SU-DHL-6 (cell line): ENCODE results near the gene TCF12.

Experiments used
- H2AFZ ChIP-seq: fragments of 200-600 bp; sonication (generic); 2 replicates; pipeline ENCODE4 v1.6.1; 2014; ENCODE audit warnings: low read depth, mild to moderate bottlenecking, moderate library complexity, mixed read lengths, antibody characterized with exemption, low read length; ENCODE audit not compliant: severe bottlenecking
- H3F3A ChIP-seq: fragments of 200-600 bp; shearing (Covaris generic); 2 replicates; pipeline ENCODE4 v1.6.0; 2016; ENCODE audit warnings: antibody characterized with exemption, mild to moderate bottlenecking; ENCODE audit not compliant: insufficient read depth
- H3K27ac ChIP-seq: fragments of 200-600 bp; sonication (generic); 2 replicates; pipeline ENCODE4 v1.5.1; 2016; ENCODE audit warnings: low read depth, mild to moderate bottlenecking, low read length, moderate library complexity, mixed read lengths
- H3K27me3 ChIP-seq: fragments of 200-600 bp; sonication (generic), shearing (Covaris generic); 2 replicates; pipeline ENCODE4 v1.6.0; 2014; ENCODE audit warnings: mild to moderate bottlenecking, low read length
- H3K36me3 ChIP-seq: fragments of 200-600 bp; sonication (generic); 2 replicates; pipeline ENCODE4 v1.6.1; 2014; ENCODE audit warnings: mild to moderate bottlenecking, low read length, mixed read lengths
- H3K4me2 ChIP-seq: fragments of 300-600, 200-600 bp; shearing (Covaris generic), sonication (generic); 2 replicates; pipeline ENCODE4 v1.6.0; 2014; ENCODE audit warnings: low read length, low read depth, mild to moderate bottlenecking; ENCODE audit not compliant: poor library complexity, severe bottlenecking
- H3K4me3 ChIP-seq: fragments of 200-600 bp; sonication (generic); 2 replicates; pipeline ENCODE4 v1.5.1; 2014; ENCODE audit warnings: antibody characterized with exemption, low read length, mild to moderate bottlenecking, mixed read lengths; ENCODE audit not compliant: insufficient read depth, poor library complexity, severe bottlenecking
- H3K79me2 ChIP-seq: fragments of 200-600 bp; sonication (generic); 2 replicates; pipeline ENCODE4 v1.6.1; 2014; ENCODE audit warnings: mild to moderate bottlenecking, low read length, moderate library complexity; ENCODE audit not compliant: insufficient read depth
- H3K9ac ChIP-seq: fragments of 200-600 bp; sonication (generic); 2 replicates; pipeline ENCODE4 v1.7.0; 2014; ENCODE audit warnings: mild to moderate bottlenecking, low read length
- H3K9me2 ChIP-seq: fragments of 200-600 bp; sonication (generic); replicated peaks from 2 replicates; pipeline ENCODE4 v1.6.1; 2014; ENCODE audit warnings: low read length; ENCODE audit not compliant: insufficient read depth
- H3K9me3 ChIP-seq: fragments of 200-600 bp; sonication (generic); 2 replicates; pipeline ENCODE4 v1.6.1; 2014; ENCODE audit warnings: low read length, mixed read lengths; ENCODE audit not compliant: insufficient read depth
- H4K20me1 ChIP-seq: fragments of 200-600 bp; sonication (generic); 2 replicates; pipeline ENCODE4 v1.6.1; 2014; ENCODE audit warnings: low read depth, mild to moderate bottlenecking, antibody characterized with exemption, low read length, moderate library complexity, mixed read lengths
- EZH2phosphoT487 ChIP-seq: fragments of 200-600 bp; sonication (generic), shearing (Covaris generic); conservative IDR thresholded peaks from 2 replicates; pipeline ENCODE4 v1.6.1; 2018; ENCODE audit warnings: mild to moderate bottlenecking, antibody characterized with exemption, low read length, moderate library complexity, mixed read lengths
- TF ChIP-seq, protein P1 (sequence below): fragments of 200-600 bp; sonication (generic); IDR thresholded peaks from one replicate; pipeline ENCODE4 v1.5.1; 2017; ENCODE audit warnings: antibody characterized with exemption, mild to moderate bottlenecking, low read length, moderate library complexity; ENCODE audit not compliant: insufficient read depth, poor library complexity, severe bottlenecking

TCF12 gene

DNA sequence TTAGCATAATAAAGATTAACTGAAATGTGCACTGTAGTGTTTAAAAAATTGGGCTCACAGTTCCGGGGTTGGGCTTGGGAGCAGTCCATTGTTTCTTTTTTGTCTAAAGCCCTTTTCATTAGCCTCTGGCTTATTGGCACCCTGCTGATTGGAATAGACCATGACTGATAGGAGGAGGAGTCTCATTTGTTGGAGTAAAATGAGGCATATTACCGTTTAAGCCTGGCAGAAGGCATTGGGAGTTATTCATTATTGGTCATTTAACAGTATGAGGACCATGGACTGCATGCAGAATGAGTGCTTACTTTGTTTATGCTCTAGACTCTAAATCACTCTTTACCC lies 318.8 kb downstream of the TCF12 start:
- Histone ChIP-seq H3K36me3 (peaks cover 9% of the 10 kb centered on the region; the same call in 1 of the 2 replicates), H2AFZ (no peak overlapping the region), H3K27me3 (no peaks in the 10 kb centered on the region), H3K27ac (no peak overlapping the region), H3K9ac (no peak overlapping the region), H3K9me3 (no peaks in the 10 kb centered on the region), H3K4me3 (no peak overlapping the region), H4K20me1 (no peaks in the 10 kb centered on the region), H3F3A (no peaks in the 10 kb centered on the region), H3K4me2 (no peak overlapping the region), H3K79me2 (no peaks in the 10 kb centered on the region), H3K9me2 (no peaks in the 10 kb centered on the region)
- TF ChIP-seq, protein P1, sequence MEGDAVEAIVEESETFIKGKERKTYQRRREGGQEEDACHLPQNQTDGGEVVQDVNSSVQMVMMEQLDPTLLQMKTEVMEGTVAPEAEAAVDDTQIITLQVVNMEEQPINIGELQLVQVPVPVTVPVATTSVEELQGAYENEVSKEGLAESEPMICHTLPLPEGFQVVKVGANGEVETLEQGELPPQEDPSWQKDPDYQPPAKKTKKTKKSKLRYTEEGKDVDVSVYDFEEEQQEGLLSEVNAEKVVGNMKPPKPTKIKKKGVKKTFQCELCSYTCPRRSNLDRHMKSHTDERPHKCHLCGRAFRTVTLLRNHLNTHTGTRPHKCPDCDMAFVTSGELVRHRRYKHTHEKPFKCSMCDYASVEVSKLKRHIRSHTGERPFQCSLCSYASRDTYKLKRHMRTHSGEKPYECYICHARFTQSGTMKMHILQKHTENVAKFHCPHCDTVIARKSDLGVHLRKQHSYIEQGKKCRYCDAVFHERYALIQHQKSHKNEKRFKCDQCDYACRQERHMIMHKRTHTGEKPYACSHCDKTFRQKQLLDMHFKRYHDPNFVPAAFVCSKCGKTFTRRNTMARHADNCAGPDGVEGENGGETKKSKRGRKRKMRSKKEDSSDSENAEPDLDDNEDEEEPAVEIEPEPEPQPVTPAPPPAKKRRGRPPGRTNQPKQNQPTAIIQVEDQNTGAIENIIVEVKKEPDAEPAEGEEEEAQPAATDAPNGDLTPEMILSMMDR: no peak
- no peak for TF ChIP-seq EZH2phosphoT487

DNA sequence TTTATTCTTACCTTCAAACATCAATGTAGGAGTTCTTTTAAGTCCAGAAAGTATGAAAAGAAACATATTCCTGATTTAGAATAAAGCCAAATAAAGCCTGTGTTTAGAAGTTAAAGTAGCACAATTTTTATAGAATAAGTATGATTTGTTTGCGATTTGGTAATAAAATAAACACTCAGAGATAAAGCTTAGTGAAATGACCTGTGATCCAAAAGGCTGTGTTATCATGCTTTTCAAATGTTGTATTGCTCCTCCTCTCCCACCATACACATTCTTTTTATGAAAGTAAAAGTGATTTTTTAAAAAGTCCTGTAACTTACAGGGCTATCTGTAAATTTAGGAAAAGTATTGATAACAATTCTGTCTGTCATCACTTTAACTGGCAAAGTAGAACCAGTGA lies 319.2 kb downstream of the TCF12 start:
- Histone ChIP-seq H3K36me3 (peaks cover 9% of the 10 kb centered on the region; the same call in 1 of the 2 replicates), H3K27ac (no peak overlapping the region), H3K79me2 (no peaks in the 10 kb centered on the region), H3K9ac (no peak overlapping the region), H4K20me1 (no peaks in the 10 kb centered on the region), H3K9me3 (no peaks in the 10 kb centered on the region), H3K27me3 (no peaks in the 10 kb centered on the region), H2AFZ (no peak overlapping the region), H3K9me2 (no peaks in the 10 kb centered on the region), H3K4me2 (no peak overlapping the region), H3K4me3 (no peak overlapping the region), H3F3A (no peaks in the 10 kb centered on the region)
- TF ChIP-seq, protein P1: no peak
- no peak for TF ChIP-seq EZH2phosphoT487

DNA sequence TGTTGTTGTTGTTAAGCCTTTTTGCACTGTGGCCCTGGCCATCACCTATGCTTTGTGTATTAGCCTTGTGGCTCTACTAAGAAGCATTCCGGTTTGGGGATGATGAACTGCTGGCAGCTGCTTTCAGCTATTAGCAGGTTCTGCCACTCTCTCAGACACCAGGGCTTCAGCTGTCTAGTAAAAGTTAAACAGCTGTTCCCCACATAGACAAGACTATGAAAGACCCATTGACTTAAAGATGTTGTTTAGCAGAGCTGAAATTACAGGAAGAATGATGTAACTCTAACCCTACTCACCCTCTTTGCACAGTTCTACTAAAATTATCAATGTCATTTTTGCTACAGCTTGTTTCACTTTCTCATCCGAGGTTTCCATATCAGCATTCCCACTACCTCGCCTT lies 326.7 kb downstream of the TCF12 start:
- H3F3A ChIP-seq: no peaks in the 10 kb centered on the region
- no peaks in the 10 kb centered on the region for H3K9me2 ChIP-seq
- no peaks in the 10 kb centered on the region for H3K27me3 ChIP-seq
- no peaks in the 10 kb centered on the region for H3K79me2 ChIP-seq
- H3K27ac ChIP-seq: no peak overlapping the region
- H3K9ac ChIP-seq: no peak overlapping the region
- H4K20me1 ChIP-seq: no peaks in the 10 kb centered on the region
- no peak overlapping the region for H3K4me3 ChIP-seq
- H3K4me2 ChIP-seq: no peak overlapping the region
- no peaks in the 10 kb centered on the region for H3K9me3 ChIP-seq
- no peak overlapping the region for H2AFZ ChIP-seq
- H3K36me3 ChIP-seq: peaks cover 3% of the 10 kb centered on the region; the same call in 1 of the 2 replicates
- TF ChIP-seq EZH2phosphoT487: no peak
- TF ChIP-seq, protein P1: no peak

DNA sequence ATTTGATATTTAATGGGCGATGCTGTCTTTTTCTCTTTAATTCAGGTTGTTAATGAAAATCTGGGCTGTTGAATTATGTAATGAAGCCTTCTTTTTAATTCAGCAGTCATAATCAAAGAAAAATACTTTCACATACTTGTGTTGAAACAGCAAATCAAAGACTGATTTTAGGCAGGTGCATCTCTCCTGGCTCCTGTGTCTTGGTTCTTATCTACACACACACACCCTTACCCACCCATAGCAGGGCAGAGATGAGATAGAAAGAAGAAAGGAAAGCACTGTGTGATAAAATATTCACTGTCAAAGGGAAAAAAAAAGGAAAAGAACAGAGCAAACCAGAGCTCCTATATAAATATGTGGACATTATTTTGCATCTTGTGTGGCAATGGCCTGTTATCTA lies 327.3 kb downstream of the TCF12 start:
- H3K36me3 ChIP-seq: peaks cover 3% of the 10 kb centered on the region; the same call in 1 of the 2 replicates
- no peak overlapping the region for H3K27ac ChIP-seq
- TF ChIP-seq, protein P1: no peak
- no peak for TF ChIP-seq EZH2phosphoT487

More for the DNA sequence above, 327.3 kb downstream of the TCF12 start:
- Histone ChIP-seq H3K9me2 (no peaks in the 10 kb centered on the region), H2AFZ (no peak overlapping the region), H3F3A (no peaks in the 10 kb centered on the region), H4K20me1 (no peaks in the 10 kb centered on the region), H3K4me2 (no peak overlapping the region), H3K4me3 (no peak overlapping the region), H3K9me3 (no peaks in the 10 kb centered on the region), H3K79me2 (no peaks in the 10 kb centered on the region), H3K9ac (no peak overlapping the region), H3K27me3 (no peaks in the 10 kb centered on the region)
